H9 (cell line): ENCODE measurements around the gene HORMAD2. TPM values are rescaled to one million over a fixed set of nuclear protein-coding genes. Genes with fewer than 3 reads are reported as not detected.

ENCODE experiments used
- DNase-seq: peaks from one replicate; pipeline ENCODE4 v3.0.0-alpha.2; 2017
- H2AFZ ChIP-seq: one replicate; pipeline ENCODE4 v1.6.1; 2013; ENCODE audit warnings: mild to moderate bottlenecking, low read length, control low read depth, moderate library complexity
- H2AK5ac ChIP-seq: 2 replicates; pipeline ENCODE4 v1.6.1; 2013; ENCODE audit warnings: low read length, control low read depth, mixed read lengths; ENCODE audit not compliant: insufficient read length
- H2BK120ac ChIP-seq: one replicate; pipeline ENCODE4 v1.6.1; 2013; ENCODE audit warnings: low read depth, mild to moderate bottlenecking, low read length, control low read depth, inconsistent platforms; ENCODE audit not compliant: poor library complexity, severe bottlenecking
- H2BK12ac ChIP-seq: 2 replicates; pipeline ENCODE4 v1.6.1; 2013; ENCODE audit warnings: low read length, control low read depth, mixed read lengths, low read depth; ENCODE audit not compliant: insufficient read length
- H2BK15ac ChIP-seq: 2 replicates; pipeline ENCODE4 v1.6.1; 2013; ENCODE audit warnings: low read depth, low read length, control low read depth
- H2BK20ac ChIP-seq: one replicate; pipeline ENCODE4 v1.6.1; 2013; ENCODE audit warnings: low read depth, mild to moderate bottlenecking, low read length, control low read depth, inconsistent platforms; ENCODE audit not compliant: poor library complexity, severe bottlenecking
- H2BK5ac ChIP-seq: 2 replicates; pipeline ENCODE4 v1.6.1; 2013; ENCODE audit warnings: low read length, control low read depth, mixed read lengths; ENCODE audit not compliant: insufficient read length
- H3K14ac ChIP-seq: 2 replicates; pipeline ENCODE4 v1.6.1; 2013; ENCODE audit warnings: low read length, control low read depth; ENCODE audit not compliant: insufficient read depth
- H3K18ac ChIP-seq: 2 replicates; pipeline ENCODE4 v1.6.1; 2013; ENCODE audit warnings: low read depth, mild to moderate bottlenecking, mixed read lengths, low read length, control low read depth; ENCODE audit not compliant: insufficient read length
- H3K23ac ChIP-seq: 2 replicates; pipeline ENCODE4 v1.6.1; 2013; ENCODE audit warnings: low read length, control low read depth, mixed read lengths, low read depth; ENCODE audit not compliant: insufficient read length
- H3K23me2 ChIP-seq: 2 replicates; pipeline ENCODE4 v1.6.1; 2013; ENCODE audit warnings: low read depth, mild to moderate bottlenecking, mixed read lengths, low read length, control low read depth; ENCODE audit not compliant: insufficient read length, poor library complexity, severe bottlenecking
- H3K27ac ChIP-seq: 2 replicates; pipeline ENCODE4 v1.5.1; 2013; ENCODE audit warnings: low read length, control low read depth, mixed read lengths, low read depth; ENCODE audit not compliant: insufficient read length
- H3K27me3 ChIP-seq: 2 replicates; pipeline ENCODE4 v1.6.1; 2013; ENCODE audit warnings: low read length, control low read depth, inconsistent platforms; ENCODE audit not compliant: insufficient read depth
- H3K4ac ChIP-seq: 2 replicates; pipeline ENCODE4 v1.6.1; 2013; ENCODE audit warnings: low read depth, mild to moderate bottlenecking, control low read depth, inconsistent platforms, low read length, moderate library complexity
- H3K4me1 ChIP-seq: 2 replicates; pipeline ENCODE4 v1.6.1; 2013; ENCODE audit warnings: low read length, control low read depth, inconsistent platforms; ENCODE audit not compliant: insufficient read depth
- H3K4me2 ChIP-seq: 2 replicates; pipeline ENCODE4 v1.6.1; 2013; ENCODE audit warnings: low read length, control low read depth, mixed read lengths; ENCODE audit not compliant: insufficient read length, insufficient read depth
- H3K56ac ChIP-seq: 2 replicates; pipeline ENCODE4 v1.6.1; 2013; ENCODE audit warnings: low read depth, mild to moderate bottlenecking, mixed read lengths, low read length, control low read depth; ENCODE audit not compliant: insufficient read length
- H3K79me1 ChIP-seq: 2 replicates; pipeline ENCODE4 v1.6.1; 2013; ENCODE audit warnings: low read depth, mild to moderate bottlenecking, moderate library complexity, low read length, control low read depth, inconsistent platforms; ENCODE audit not compliant: insufficient read depth, poor library complexity, severe bottlenecking
- H3K79me2 ChIP-seq: 2 replicates; pipeline ENCODE4 v1.6.1; 2013; ENCODE audit warnings: low read length, control low read depth, inconsistent platforms; ENCODE audit not compliant: insufficient read depth
- H3K9ac ChIP-seq: 2 replicates; pipeline ENCODE4 v1.6.1; 2013; ENCODE audit warnings: low read length, control low read depth, mixed read lengths; ENCODE audit not compliant: insufficient read length; ENCODE audit errors: extremely low read depth
- H3K9me3 ChIP-seq: one replicate; pipeline ENCODE4 v1.6.1; 2013; ENCODE audit warnings: low read depth, low read length, inconsistent platforms; ENCODE audit not compliant: control insufficient read depth
- H3T11ph ChIP-seq: one replicate; pipeline ENCODE4 v1.6.1; 2013; ENCODE audit warnings: mild to moderate bottlenecking, low read length, control low read depth, inconsistent platforms
- H4K20me1 ChIP-seq: one replicate; pipeline ENCODE4 v1.6.1; 2013; ENCODE audit not compliant: control insufficient read depth, insufficient read length, insufficient read depth
- H4K5ac ChIP-seq: 2 replicates; pipeline ENCODE4 v1.6.1; 2013; ENCODE audit warnings: low read depth, mild to moderate bottlenecking, mixed read lengths, low read length, control low read depth; ENCODE audit not compliant: insufficient read length
- H4K8ac ChIP-seq: replicated peaks from 2 replicates; pipeline ENCODE4 v1.6.1; 2013; ENCODE audit warnings: low read length, control low read depth, mixed read lengths, low read depth; ENCODE audit not compliant: insufficient read length
- H4K91ac ChIP-seq: 2 replicates; pipeline ENCODE4 v1.6.1; 2013; ENCODE audit warnings: low read depth, mild to moderate bottlenecking, moderate library complexity, mixed read lengths, low read length, control low read depth; ENCODE audit not compliant: insufficient read length
- H3K27ac Mint-ChIP-seq, 3 experiments: 2 replicates in 2 of 3; 3 replicates in 1 of 3; pipeline ENCODE4 v1.8.0; 2020 to 2021; ENCODE audit warnings: mixed read lengths in 3 of 3, mild to moderate bottlenecking in 1 of 3, moderate library complexity in 1 of 3
- H3K27me3 Mint-ChIP-seq: 2 replicates; pipeline ENCODE4 v1.8.0; 2021; ENCODE audit warnings: low read depth, mild to moderate bottlenecking, moderate library complexity, mixed read lengths
- H3K36me3 Mint-ChIP-seq, 3 experiments: 2 replicates in 2 of 3; 3 replicates in 1 of 3; pipeline ENCODE4 v1.8.0; 2020 to 2021; ENCODE audit warnings: low read depth in 3 of 3, mixed read lengths in 3 of 3; ENCODE audit not compliant: insufficient read depth in 1 of 3
- H3K4me1 Mint-ChIP-seq, 2 experiments: 2 replicates each; pipeline ENCODE4 v1.8.0; 2020; ENCODE audit warnings: mixed read lengths in 2 of 2
- H3K4me3 Mint-ChIP-seq, 2 experiments: 2 replicates in 1 of 2; 3 replicates in 1 of 2; pipeline ENCODE4 v1.8.0; 2020 to 2021; ENCODE audit warnings: mild to moderate bottlenecking in 2 of 2, mixed read lengths in 2 of 2, moderate library complexity in 1 of 2
- H3K9me3 Mint-ChIP-seq, 2 experiments: 2 replicates in 1 of 2; 3 replicates in 1 of 2; pipeline ENCODE4 v1.8.0; 2020; ENCODE audit warnings: mild to moderate bottlenecking in 2 of 2, mixed read lengths in 2 of 2, moderate library complexity in 1 of 2
- WGBS: extraction: QIAGEN DNeasy Blood & Tissue Kit; methylation state at CpG from one replicate; pipeline ENCODE4 v1.1.7; 2013; ENCODE audit warnings: missing lambda C conversion rate, low lambda C conversion rate, mixed read lengths; ENCODE audit not compliant: insufficient read length; ENCODE audit errors: extremely low coverage; 5-methylcytosine and 5-hydroxymethylcytosine counted together
- total RNA-seq: library from RNA; stranded (reverse); gene quantifications from 2 replicates; pipeline ENCODE4 v1.2.1, GENCODE V29; 2021
- TF ChIP-seq, protein P1 (sequence below): fragments of 200-600 bp; sonication (generic); conservative IDR thresholded peaks from 3 replicates; pipeline ENCODE4 v1.8.0; 2021; ENCODE audit warnings: antibody characterized with exemption, mild to moderate bottlenecking

The HORMAD2 gene
- total RNA-seq, 1 experiment from 2014 or later: not detected

DNA sequence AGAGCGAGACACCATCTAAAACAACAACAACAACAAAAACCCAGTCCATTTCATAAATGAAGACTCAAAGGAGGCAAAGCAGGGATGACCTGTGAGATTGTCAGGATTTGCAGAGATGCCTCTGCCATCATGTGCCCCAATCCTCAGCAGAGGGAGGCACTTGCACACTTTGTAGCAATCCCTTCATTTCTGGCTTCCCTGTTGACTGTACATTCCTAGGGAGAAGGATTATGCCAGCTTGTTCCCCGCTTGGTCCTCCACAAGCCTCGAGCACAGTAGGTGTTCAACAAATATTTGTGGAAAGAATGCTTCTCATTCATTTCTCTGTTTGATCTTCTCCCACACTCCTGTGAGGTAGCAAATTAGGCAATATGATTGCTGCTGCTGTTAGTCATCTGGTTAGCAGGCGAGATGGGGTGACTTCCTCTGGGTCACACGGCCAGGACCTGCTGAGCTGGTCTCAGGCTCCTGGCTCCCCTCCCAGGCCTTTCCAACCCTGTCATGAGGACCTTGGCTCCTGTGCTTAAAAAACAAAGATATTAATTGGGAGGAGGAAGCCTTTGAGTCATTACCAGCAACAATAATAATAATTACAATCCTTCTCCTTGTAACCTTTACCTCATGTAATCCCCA lies 132.2 kb downstream of the HORMAD2 start:
- H3K18ac ChIP-seq: no peak overlapping the region
- H3K27ac ChIP-seq: no peak overlapping the region
- H3K79me1 ChIP-seq: no peaks in the 10 kb centered on the region
- H2BK120ac ChIP-seq: no peak overlapping the region
- H3K56ac ChIP-seq: no peak overlapping the region
- no peak overlapping the region for H3K14ac ChIP-seq
- H3K9me3 ChIP-seq: no peaks in the 10 kb centered on the region
- no peaks in the 10 kb centered on the region for H3K23me2 ChIP-seq
- no peak overlapping the region for H3K9ac ChIP-seq
- H3K27me3 Mint-ChIP-seq: peaks cover 15% of the 10 kb centered on the region
- no peak overlapping the region for H4K5ac ChIP-seq
- no peak for DNase-seq
- no peaks in the 10 kb centered on the region; a peak in 1 of 5 replicates for H3K9me3 Mint-ChIP-seq
- H3K4me2 ChIP-seq: no peak overlapping the region
- H2BK5ac ChIP-seq: no peak overlapping the region
- H2AK5ac ChIP-seq: no peak overlapping the region
- H4K8ac ChIP-seq: no peak overlapping the region
- H3K36me3 Mint-ChIP-seq: no peaks in the 10 kb centered on the region
- H4K91ac ChIP-seq: no peak overlapping the region
- no peak overlapping the region for H3K4me3 Mint-ChIP-seq
- H3K4me1 ChIP-seq: peaks cover 6% of the 10 kb centered on the region; the same call in 1 of the 2 replicates
- no peak overlapping the region for H2BK20ac ChIP-seq
- no peaks in the 10 kb centered on the region for H4K20me1 ChIP-seq
- H3K4me1 Mint-ChIP-seq: peaks cover 29 to 31% of the 10 kb centered on the region in 2 experiments
- no peak overlapping the region for H2BK15ac ChIP-seq
- WGBS: no CpG with 5 or more reads among the region's 5 CpGs
- no peak overlapping the region for H3T11ph ChIP-seq
- H3K23ac ChIP-seq: no peak overlapping the region
- TF ChIP-seq, protein P1, sequence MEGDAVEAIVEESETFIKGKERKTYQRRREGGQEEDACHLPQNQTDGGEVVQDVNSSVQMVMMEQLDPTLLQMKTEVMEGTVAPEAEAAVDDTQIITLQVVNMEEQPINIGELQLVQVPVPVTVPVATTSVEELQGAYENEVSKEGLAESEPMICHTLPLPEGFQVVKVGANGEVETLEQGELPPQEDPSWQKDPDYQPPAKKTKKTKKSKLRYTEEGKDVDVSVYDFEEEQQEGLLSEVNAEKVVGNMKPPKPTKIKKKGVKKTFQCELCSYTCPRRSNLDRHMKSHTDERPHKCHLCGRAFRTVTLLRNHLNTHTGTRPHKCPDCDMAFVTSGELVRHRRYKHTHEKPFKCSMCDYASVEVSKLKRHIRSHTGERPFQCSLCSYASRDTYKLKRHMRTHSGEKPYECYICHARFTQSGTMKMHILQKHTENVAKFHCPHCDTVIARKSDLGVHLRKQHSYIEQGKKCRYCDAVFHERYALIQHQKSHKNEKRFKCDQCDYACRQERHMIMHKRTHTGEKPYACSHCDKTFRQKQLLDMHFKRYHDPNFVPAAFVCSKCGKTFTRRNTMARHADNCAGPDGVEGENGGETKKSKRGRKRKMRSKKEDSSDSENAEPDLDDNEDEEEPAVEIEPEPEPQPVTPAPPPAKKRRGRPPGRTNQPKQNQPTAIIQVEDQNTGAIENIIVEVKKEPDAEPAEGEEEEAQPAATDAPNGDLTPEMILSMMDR: no peak
- no peaks in the 10 kb centered on the region for H3K79me2 ChIP-seq
- no peaks in the 10 kb centered on the region; the same call in 1 of the 2 replicates for H3K27me3 ChIP-seq
- no peak overlapping the region for H2AFZ ChIP-seq
- no peak overlapping the region for H3K27ac Mint-ChIP-seq
- no peak overlapping the region for H3K4ac ChIP-seq
- no peak overlapping the region for H2BK12ac ChIP-seq
